HG03196 (cell line): ENCODE measurements around the gene TAC3.

ENCODE experiments used
- ATAC-seq: cut with Tn5 transposase; IDR thresholded peaks from one replicate; pipeline ENCODE4 v1.9.1; 2021; ENCODE audit not compliant: unreplicated experiment

The TAC3 gene

GRCh38 chr12:57005980-57006808 lies 10.1 kb downstream of the TAC3 start, which contains the start of gene ZBTB39:
Gene ZBTB39, minus strand, starts transcription at chr12:57006546. Its CDS starts 1,629 bp downstream, at chr12:57004917.
- peak; percentile 49 for ATAC-seq

GRCh38 chr12:57004651-57005050 lies 11.7 kb downstream of the TAC3 start:
- no peak for ATAC-seq

GRCh38 chr12:57003395-57003794 lies 12.9 kb downstream of the TAC3 start:
- no peak for ATAC-seq

- no peak for ATAC-seq
Measured at GRCh38 chr12:57001448-57001906, 14.9 kb downstream of the TAC3 start.

GRCh38 chr12:57000393-57000792 lies 15.9 kb downstream of the TAC3 start:
- no peak for ATAC-seq

- no peak for ATAC-seq
Measured at GRCh38 chr12:56999456-56999855, 16.9 kb downstream of the TAC3 start.

GRCh38 chr12:56998981-56999380 lies 17.3 kb downstream of the TAC3 start:
- ATAC-seq: peak; percentile 74

- no peak for ATAC-seq
Measured at GRCh38 chr12:56998316-56998715, 18.0 kb downstream of the TAC3 start.

GRCh38 chr12:56996793-56997545 lies 19.4 kb downstream of the TAC3 start:
- ATAC-seq: no peak

GRCh38 chr12:56995930-56996496 lies 20.3 kb downstream of the TAC3 start:
- ATAC-seq: no peak

GRCh38 chr12:56995201-56995929 lies 21.0 kb downstream of the TAC3 start:
- ATAC-seq: no peak

GRCh38 chr12:56994231-56994746 lies 22.0 kb downstream of the TAC3 start:
- ATAC-seq: no peak

- no peak for ATAC-seq
Measured at GRCh38 chr12:56993346-56993745, 23.0 kb downstream of the TAC3 start.

GRCh38 chr12:56991319-56992246 lies 24.7 kb downstream of the TAC3 start:
- no peak for ATAC-seq

GRCh38 chr12:56990648-56991318 lies 25.5 kb downstream of the TAC3 start:
- no peak for ATAC-seq

GRCh38 chr12:56989861-56990610 lies 26.3 kb downstream of the TAC3 start:
- no peak for ATAC-seq

GRCh38 chr12:56988207-56988739 lies 28.1 kb downstream of the TAC3 start:
- ATAC-seq: no peak

GRCh38 chr12:56987551-56988053 lies 28.7 kb downstream of the TAC3 start:
- ATAC-seq: no peak
